ENCODE measurements around the gene FAM240B. TPM values are rescaled to one million over a fixed set of nuclear protein-coding genes. Genes with fewer than 3 reads are reported as not detected.

FAM240B gene
- total RNA-seq, 1 experiment from 2014 or later, result not detected

DNA sequence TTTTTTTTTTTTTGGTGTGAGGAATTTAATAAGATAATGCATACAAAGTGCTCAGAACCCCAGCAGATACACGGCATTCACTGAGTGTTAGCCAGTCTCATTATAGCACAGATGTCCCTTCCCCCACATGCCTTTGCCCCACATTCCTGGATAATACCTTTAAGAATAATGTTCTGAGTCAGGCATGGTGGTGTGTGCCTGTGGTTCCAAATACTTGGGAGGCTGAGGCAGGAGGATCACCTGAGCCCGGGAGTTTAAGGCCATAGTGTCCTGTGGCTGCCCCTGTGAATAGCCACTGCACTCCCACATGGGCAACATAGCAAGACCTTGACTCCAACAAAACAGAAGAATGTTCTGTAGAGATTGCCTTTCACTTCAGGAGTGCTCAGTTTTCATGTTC is 75.3 kb downstream of the FAM240B start:
- H4K20me1 ChIP-seq (ENCODE audit: control insufficient read depth, insufficient read depth, insufficient read length), result no peaks in the 10 kb centered on the region
- no peak overlapping the region for H3K14ac ChIP-seq (ENCODE audit: insufficient read depth, low read length)
- Mint-ChIP-seq H3K4me3 (no peak overlapping the region), H3K9me3 (peaks cover 0 to 3% of the 10 kb centered on the region in 2 experiments; a peak in 2 of 5 replicates), H3K27me3 (ENCODE audit: low read depth) (no peaks in the 10 kb centered on the region; the same call in 1 of the 2 replicates), H3K27ac (no peak overlapping the region), H3K36me3 (ENCODE audit: insufficient read depth in 1 of 3, low read depth in 3 of 3) (no peaks in the 10 kb centered on the region; a peak in 1 of 7 replicates), H3K4me1 (peaks cover 15 to 19% of the 10 kb centered on the region in 2 experiments)
- no peak overlapping the region for H2AFZ ChIP-seq (ENCODE audit: low read length)
- H2BK20ac ChIP-seq (ENCODE audit: low read depth, low read length, poor library complexity, severe bottlenecking), result no peak overlapping the region
- H4K5ac ChIP-seq (ENCODE audit: insufficient read length, low read depth, low read length), result no peak overlapping the region
- H3K56ac ChIP-seq (ENCODE audit: insufficient read length, low read depth, low read length), result no peak overlapping the region
- no peak overlapping the region for H3K27ac ChIP-seq (ENCODE audit: insufficient read length, low read depth, low read length)
- no peak overlapping the region for H2BK12ac ChIP-seq (ENCODE audit: insufficient read length, low read depth, low read length)
- H3K4ac ChIP-seq (ENCODE audit: low read depth, low read length), result no peak overlapping the region
- no peaks in the 10 kb centered on the region for H3K79me2 ChIP-seq (ENCODE audit: insufficient read depth, low read length)
- DNase-seq, result no peak
- WGBS (ENCODE audit: extremely low coverage, insufficient read length, low lambda C conversion rate), result no CpG with 5 or more reads among the region's 2 CpGs
- no peaks in the 10 kb centered on the region; the same call in 1 of the 2 replicates for H3K4me1 ChIP-seq (ENCODE audit: insufficient read depth, low read length)
- no peaks in the 10 kb centered on the region for H3K9me3 ChIP-seq (ENCODE audit: control insufficient read depth, low read depth, low read length)
- no peak overlapping the region for H2AK5ac ChIP-seq (ENCODE audit: insufficient read length, low read length)
- H4K8ac ChIP-seq (replicated peaks; ENCODE audit: insufficient read length, low read depth, low read length), result no peak overlapping the region
- H2BK5ac ChIP-seq (ENCODE audit: insufficient read length, low read length), result no peak overlapping the region
- H3K27me3 ChIP-seq (ENCODE audit: insufficient read depth, low read length), result no peaks in the 10 kb centered on the region
- no peaks in the 10 kb centered on the region for H3K79me1 ChIP-seq (ENCODE audit: insufficient read depth, low read depth, low read length, poor library complexity, severe bottlenecking)
- no peak overlapping the region for H3K23ac ChIP-seq (ENCODE audit: insufficient read length, low read depth, low read length)
- H3K18ac ChIP-seq (ENCODE audit: insufficient read length, low read depth, low read length), result no peak overlapping the region
- no peak overlapping the region for H3K4me2 ChIP-seq (ENCODE audit: insufficient read depth, insufficient read length, low read length)
- H3K23me2 ChIP-seq (ENCODE audit: insufficient read length, low read depth, low read length, poor library complexity, severe bottlenecking), result no peaks in the 10 kb centered on the region
- H2BK15ac ChIP-seq (ENCODE audit: low read depth, low read length), result no peak overlapping the region
- no peak for TF ChIP-seq CTCF (conservative IDR thresholded peaks at IDR 0.05)
- H3T11ph ChIP-seq (ENCODE audit: low read length), result no peak overlapping the region
- no peak overlapping the region for H2BK120ac ChIP-seq (ENCODE audit: low read depth, low read length, poor library complexity, severe bottlenecking)
- H4K91ac ChIP-seq (ENCODE audit: insufficient read length, low read depth, low read length), result no peak overlapping the region
- no peak overlapping the region for H3K9ac ChIP-seq (ENCODE audit: extremely low read depth, insufficient read length, low read length)

Other genes starting within 250 kb of the FAM240B start
- gene ANKRD18A, start 99.5 kb downstream of the FAM240B start, total RNA-seq (2021), result 11.8 and 14.4 TPM in 2 replicates